Kidney (tissue), 14 donors: ENCODE measurements around the gene CHRNA9. TPM values are rescaled to one million over a fixed set of nuclear protein-coding genes. Genes with fewer than 3 reads are reported as not detected.
A peak's percentile ranks its signal among the peaks of the same experiment; 100 is the strongest.

Experiments used
- DNase-seq, 5 donors: peaks; one replicate each; pipeline ENCODE4 v3.0.0-alpha.2; 2013 to 2020
- FAIRE-seq: peaks from 2 replicates; lab custom pipeline; 2012; peaks lifted over from hg19 to GRCh38; lab: Jason Lieb, UNC
- H3K27ac ChIP-seq, 2 donors: one replicate each; pipeline ENCODE4 v1.7.0; 2013; ENCODE audit warnings: low read depth in 2 of 2, low read length in 2 of 2, inconsistent platforms in 1 of 2
- H3K27me3 ChIP-seq: one replicate; pipeline ENCODE4 v1.7.1; 2013; ENCODE audit warnings: low read length, inconsistent platforms; ENCODE audit not compliant: control insufficient read depth, insufficient read depth
- H3K36me3 ChIP-seq, 3 donors: one replicate each; pipeline versions ENCODE4 v1.7.0 to v1.7.1; 2013; ENCODE audit warnings: low read length in 3 of 3, control low read depth in 1 of 3, inconsistent platforms in 1 of 3; ENCODE audit not compliant: insufficient read depth in 3 of 3, control insufficient read depth in 2 of 3
- H3K4me1 ChIP-seq, 3 donors: one replicate each; pipeline versions ENCODE4 v1.7.0 to v1.7.1; 2013; ENCODE audit warnings: low read length in 3 of 3, inconsistent platforms in 1 of 3, low read depth in 1 of 3; ENCODE audit not compliant: control insufficient read depth in 2 of 3, insufficient read depth in 2 of 3
- H3K4me3 ChIP-seq, 3 donors: one replicate each; pipeline versions ENCODE4 v1.7.0 to v1.8.1; 2013; ENCODE audit warnings: low read length in 3 of 3, control low read depth in 1 of 3, inconsistent platforms in 1 of 3
- H3K9ac ChIP-seq, 3 donors: one replicate each; pipeline versions ENCODE4 v1.7.0 to v1.7.1; 2013; ENCODE audit warnings: low read length in 3 of 3, control low read depth in 1 of 3, inconsistent platforms in 1 of 3
- H3K9me3 ChIP-seq, 3 donors: one replicate each; pipeline versions ENCODE4 v1.7.0 to v1.7.1; 2013; ENCODE audit warnings: low read length in 3 of 3, control low read depth in 1 of 3, inconsistent platforms in 1 of 3; ENCODE audit not compliant: control insufficient read depth in 2 of 3, insufficient read depth in 1 of 3
- CTCF ChIP-seq: IDR thresholded peaks from 3 replicates; pipeline ENCODE4 v1.5.1; 2012; ENCODE audit warnings: mild to moderate bottlenecking, moderate library complexity, borderline replicate concordance; ENCODE audit not compliant: insufficient read depth; ENCODE audit errors: extremely low read depth
- intact Hi-C: fragments of 100-400 bp; cut with DNase I; formaldehyde crosslinking; loops from one replicate; pipeline ENCODE4 v1.11.1; 2022
- polyA plus RNA-seq: library from polyadenylated mRNA; stranded (reverse); fragments of 350-450 nt; fragmentation: Illumina TruSeq; extraction: RNeasy Lipid Tissue Mini Kit (QIAGEN cat#74804); gene quantifications from one replicate; pipeline ENCODE4 v1.2.3, GENCODE V29; 2014; ENCODE audit warnings: low read depth, low replicate concordance; ENCODE audit not compliant: insufficient read depth
- total RNA-seq: library from RNA; stranded (reverse); fragmentation: NEBNext Ultra II Directional; extraction: Animal tissue kit (Norgen Biotek cat#: 25700); gene quantifications from one replicate; pipeline ENCODE4 v1.2.1, GENCODE V29; 2021
- donor health status: control.
- donor health status: control.
- donor health status: control.
- donor health status: control.
- donor health status: control.
- donor health status: DM: yes; HTN: yes; CAD: no.
- donor health status: Normal renal cell carcinoma (clear cell type).

CHRNA9 gene
- total and polyA plus RNA-seq, 2 donors from 2014 or later, result not detected

DNA sequence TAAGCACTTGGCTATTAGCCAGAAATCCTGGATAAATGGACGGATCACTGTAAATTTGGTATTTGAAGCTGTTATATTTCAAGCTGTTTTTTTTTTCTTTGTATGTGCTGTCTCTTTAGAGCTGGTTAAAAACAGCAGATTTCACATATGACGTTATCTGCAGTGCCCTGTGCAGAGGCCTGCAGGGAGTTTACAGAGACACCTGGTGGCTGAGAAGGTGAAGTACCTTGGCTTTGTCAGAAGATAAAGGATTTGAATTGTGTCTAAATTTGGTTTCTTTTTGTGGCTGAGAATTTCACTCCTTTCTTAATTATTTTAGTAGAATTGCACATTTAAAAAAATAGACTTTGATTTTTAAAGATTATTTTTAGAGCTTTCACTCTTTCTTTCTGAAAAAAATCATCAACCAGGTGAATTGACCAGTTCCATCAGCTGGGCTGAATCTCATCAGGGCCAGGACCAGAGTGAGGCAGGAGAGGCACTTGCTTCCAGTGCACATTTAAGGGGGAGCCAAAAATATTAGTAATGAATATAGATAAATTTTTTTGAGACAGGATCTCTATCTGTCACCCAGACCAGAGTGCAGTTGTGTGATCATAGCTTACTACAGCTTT lies 9.6 kb upstream of the CHRNA9 start:
- Histone ChIP-seq H3K4me3 (no peak overlapping the region), H3K27me3 (no peaks in the 10 kb centered on the region), H3K9me3 (no peaks in the 10 kb centered on the region), H3K27ac (no peak overlapping the region), H3K36me3 (no peaks in the 10 kb centered on the region), H3K9ac (no peak overlapping the region), H3K4me1 (peaks cover 2 to 12% (median 6%) of the 10 kb centered on the region in 3 donors)
- intact Hi-C loops, result no loop called here
- peak in 3 of 5 donors; percentile 56 to 83 (median 80) for DNase-seq
- peak; percentile 79 for TF ChIP-seq CTCF
- peak; percentile 80 for FAIRE-seq

DNA sequence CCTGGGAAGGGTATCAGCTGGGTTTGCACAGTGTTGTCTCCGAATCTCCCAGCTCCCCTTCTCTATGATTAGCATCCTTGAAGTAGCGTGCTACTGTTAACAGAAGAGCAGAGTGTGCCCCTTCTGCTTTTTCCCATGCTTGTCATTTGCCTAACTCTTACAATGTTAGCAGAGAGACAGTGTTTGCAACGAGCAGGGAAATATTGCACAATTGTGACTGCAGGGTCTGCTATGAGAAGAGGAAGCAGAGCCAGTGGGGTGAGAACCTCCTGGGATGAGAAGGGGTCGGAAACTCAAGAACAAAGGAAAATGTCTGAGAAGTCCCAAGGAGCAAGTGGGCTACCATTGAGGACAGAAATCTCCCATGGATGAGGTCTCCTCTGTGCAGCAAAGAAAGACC lies 7.8 kb upstream of the CHRNA9 start:
- H3K4me1 ChIP-seq, result peaks cover 2 to 6% (median 4%) of the 10 kb centered on the region in 3 donors
- no peak overlapping the region for H3K27ac ChIP-seq
- no peaks in the 10 kb centered on the region for H3K27me3 ChIP-seq
- H3K4me3 ChIP-seq, result no peak overlapping the region
- H3K36me3 ChIP-seq, result no peaks in the 10 kb centered on the region
- intact Hi-C loops, result no loop called here
- no peaks in the 10 kb centered on the region for H3K9me3 ChIP-seq
- H3K9ac ChIP-seq, result no peak overlapping the region
- DNase-seq, result peak in 1 of 5 donors; percentile 20
- FAIRE-seq, result no peak
- no peak for TF ChIP-seq CTCF

DNA sequence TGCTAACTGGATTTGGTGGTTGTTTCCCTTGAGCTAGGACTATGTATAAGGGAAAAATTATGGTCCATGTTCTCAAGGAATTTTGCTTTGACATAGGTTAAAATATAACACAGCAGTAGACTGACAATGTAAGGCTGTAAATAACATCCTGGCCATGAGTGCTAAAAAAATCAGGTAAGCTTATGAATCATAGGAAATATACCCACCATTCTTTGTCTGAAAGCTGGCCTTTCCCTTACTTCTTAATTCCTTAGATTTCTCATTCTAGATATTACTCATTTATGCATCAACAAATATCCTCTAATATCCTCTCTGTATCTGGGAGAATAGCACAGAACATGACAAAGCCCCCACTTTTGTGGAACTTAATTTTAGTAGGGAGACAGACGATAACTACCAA lies 6.8 kb upstream of the CHRNA9 start:
- DNase-seq (no peak), FAIRE-seq (no peak)
- intact Hi-C loops, result no loop called here
- Histone ChIP-seq H3K27me3 (no peaks in the 10 kb centered on the region), H3K4me3 (no peak overlapping the region), H3K4me1 (no peaks in the 10 kb centered on the region), H3K36me3 (no peaks in the 10 kb centered on the region), H3K9ac (no peak overlapping the region), H3K9me3 (no peaks in the 10 kb centered on the region), H3K27ac (no peak overlapping the region)
- TF ChIP-seq CTCF, result no peak

GRCh38 chr4:40329805-40330204 lies 5.3 kb upstream of the CHRNA9 start:
- Histone ChIP-seq H3K9me3 (no peaks in the 10 kb centered on the region), H3K9ac (no peak overlapping the region), H3K27ac (no peak overlapping the region), H3K4me3 (no peak overlapping the region), H3K4me1 (no peaks in the 10 kb centered on the region), H3K36me3 (no peaks in the 10 kb centered on the region), H3K27me3 (no peaks in the 10 kb centered on the region)
- FAIRE-seq (no peak), DNase-seq (no peak)
- intact Hi-C loops, result no loop called here
- TF ChIP-seq CTCF, result no peak
